VCaP (cell line): ENCODE measurements around the gene MKNK1.
A peak's percentile ranks its signal among the peaks of the same experiment; 100 is the strongest.

Experiments
- H3K27ac ChIP-seq: fragments of 450-650 bp; 2 replicates; pipeline ENCODE4 v1.5.1; 2017
- TF ChIP-seq, protein P1 (sequence below): fragments of 450-650 bp; conservative IDR thresholded peaks from 2 replicates; pipeline ENCODE4 v1.5.1; 2017; ENCODE audit warnings: mild to moderate bottlenecking, moderate library complexity

Gene MKNK1

DNA sequence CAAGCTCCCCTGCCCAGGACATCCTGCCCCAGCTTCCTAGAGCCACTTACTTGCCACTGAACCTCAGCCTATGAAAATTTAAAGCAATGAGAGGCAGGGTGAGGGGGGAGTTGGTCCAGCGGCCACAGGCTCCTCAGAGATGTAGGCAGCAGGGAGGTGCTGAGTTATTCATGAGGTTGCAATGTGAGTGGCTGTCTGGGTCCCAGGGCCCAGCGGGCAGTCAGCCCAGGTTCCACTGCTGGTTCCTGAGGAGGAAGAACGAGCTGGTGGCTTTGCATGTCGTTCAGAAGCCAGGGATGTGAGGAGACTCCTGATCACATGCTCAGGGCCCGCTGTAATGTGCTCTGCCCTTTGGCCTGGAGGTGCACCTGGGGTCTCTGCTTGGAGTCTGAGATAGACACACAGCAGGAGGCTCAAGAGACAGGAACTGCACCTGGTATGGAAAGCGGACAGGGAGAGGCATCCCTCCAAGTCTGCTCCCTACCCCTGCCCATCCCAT is 52.4 kb downstream of the MKNK1 start, which contains the start of gene KNCN:
Gene KNCN, minus strand, starts transcription at position 51 of the 499 bp plus-strand sequence. CDS start 432 bp downstream, outside the sequence.
- H3K27ac ChIP-seq, result no peak within 1 kb of the TSS
- TF ChIP-seq, protein P1, sequence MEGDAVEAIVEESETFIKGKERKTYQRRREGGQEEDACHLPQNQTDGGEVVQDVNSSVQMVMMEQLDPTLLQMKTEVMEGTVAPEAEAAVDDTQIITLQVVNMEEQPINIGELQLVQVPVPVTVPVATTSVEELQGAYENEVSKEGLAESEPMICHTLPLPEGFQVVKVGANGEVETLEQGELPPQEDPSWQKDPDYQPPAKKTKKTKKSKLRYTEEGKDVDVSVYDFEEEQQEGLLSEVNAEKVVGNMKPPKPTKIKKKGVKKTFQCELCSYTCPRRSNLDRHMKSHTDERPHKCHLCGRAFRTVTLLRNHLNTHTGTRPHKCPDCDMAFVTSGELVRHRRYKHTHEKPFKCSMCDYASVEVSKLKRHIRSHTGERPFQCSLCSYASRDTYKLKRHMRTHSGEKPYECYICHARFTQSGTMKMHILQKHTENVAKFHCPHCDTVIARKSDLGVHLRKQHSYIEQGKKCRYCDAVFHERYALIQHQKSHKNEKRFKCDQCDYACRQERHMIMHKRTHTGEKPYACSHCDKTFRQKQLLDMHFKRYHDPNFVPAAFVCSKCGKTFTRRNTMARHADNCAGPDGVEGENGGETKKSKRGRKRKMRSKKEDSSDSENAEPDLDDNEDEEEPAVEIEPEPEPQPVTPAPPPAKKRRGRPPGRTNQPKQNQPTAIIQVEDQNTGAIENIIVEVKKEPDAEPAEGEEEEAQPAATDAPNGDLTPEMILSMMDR, result no peak

DNA sequence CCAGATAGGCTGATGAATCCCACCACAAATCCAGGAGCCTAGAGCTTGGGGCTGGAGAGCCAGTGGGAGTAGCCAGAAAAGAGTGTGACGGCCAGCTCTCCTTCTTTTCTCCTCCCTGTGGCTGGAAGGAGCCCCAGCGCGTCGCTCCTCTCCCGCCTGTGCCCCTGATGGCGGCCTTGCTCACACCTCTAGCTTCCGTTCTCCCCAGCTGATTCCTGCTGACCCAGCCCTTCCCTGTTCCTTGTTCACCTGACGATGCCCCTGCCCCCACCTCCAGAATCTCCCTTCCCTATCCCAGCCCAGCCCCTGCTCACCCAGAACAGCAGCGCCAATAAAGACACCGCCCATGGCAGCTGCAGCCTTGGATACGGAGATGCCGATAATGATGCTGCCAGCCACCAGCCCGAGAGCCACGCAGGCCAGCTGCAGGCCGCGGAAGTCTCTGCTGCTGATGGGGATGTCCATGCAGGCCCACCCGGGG is 53.3 kb downstream of the MKNK1 start:
- TF ChIP-seq, protein P1, result no peak
- H3K27ac ChIP-seq, result no peak overlapping the region

DNA sequence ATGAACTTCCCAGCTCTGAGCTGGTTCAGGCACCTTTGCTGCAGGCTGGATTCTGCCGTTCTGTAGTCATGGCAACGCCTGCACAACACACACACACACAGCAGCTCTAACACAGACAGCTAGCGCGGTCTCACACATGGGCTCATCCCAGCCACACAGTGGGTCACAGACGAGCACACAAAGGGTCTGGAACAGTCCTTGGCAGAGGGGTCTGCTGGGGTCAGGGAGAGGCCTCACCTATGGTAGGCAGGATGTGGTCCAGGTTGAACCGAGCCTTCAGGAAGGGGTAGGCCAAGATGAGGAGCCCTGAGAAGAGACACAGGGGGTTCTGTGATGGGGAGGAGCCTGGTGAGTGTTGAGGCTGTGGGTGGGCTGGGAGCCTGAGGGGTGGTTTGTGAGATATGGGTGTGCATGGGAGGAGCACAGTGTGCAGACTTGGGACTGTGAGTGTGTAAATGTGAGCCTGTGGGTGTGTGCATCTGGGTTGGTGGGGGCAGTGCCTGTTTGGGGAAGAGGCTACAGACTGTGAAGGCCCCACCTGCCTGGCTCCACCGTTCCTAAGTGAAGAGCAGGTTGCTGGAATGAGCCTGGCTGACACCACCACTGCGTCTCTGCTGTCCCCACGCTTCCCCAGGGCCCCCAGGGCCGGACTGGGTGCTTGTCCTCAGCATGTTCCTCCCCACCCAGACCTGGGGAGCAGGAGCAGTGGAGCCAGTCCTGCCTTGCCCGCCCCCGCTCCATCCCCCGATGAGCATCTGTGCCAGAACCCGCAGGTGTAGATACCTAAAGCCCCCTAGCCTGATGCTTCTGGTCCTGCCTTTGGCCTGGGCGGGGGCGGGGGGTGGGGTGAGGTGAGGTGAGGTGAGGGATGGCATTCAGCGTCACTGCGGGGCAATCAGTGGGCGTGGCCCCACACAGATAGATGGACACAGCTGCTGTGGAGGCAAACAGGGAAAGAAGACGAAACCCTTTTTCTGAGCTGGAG is 54.1 kb downstream of the MKNK1 start:
- no peak overlapping the region for H3K27ac ChIP-seq
- TF ChIP-seq, protein P1, result no peak

DNA sequence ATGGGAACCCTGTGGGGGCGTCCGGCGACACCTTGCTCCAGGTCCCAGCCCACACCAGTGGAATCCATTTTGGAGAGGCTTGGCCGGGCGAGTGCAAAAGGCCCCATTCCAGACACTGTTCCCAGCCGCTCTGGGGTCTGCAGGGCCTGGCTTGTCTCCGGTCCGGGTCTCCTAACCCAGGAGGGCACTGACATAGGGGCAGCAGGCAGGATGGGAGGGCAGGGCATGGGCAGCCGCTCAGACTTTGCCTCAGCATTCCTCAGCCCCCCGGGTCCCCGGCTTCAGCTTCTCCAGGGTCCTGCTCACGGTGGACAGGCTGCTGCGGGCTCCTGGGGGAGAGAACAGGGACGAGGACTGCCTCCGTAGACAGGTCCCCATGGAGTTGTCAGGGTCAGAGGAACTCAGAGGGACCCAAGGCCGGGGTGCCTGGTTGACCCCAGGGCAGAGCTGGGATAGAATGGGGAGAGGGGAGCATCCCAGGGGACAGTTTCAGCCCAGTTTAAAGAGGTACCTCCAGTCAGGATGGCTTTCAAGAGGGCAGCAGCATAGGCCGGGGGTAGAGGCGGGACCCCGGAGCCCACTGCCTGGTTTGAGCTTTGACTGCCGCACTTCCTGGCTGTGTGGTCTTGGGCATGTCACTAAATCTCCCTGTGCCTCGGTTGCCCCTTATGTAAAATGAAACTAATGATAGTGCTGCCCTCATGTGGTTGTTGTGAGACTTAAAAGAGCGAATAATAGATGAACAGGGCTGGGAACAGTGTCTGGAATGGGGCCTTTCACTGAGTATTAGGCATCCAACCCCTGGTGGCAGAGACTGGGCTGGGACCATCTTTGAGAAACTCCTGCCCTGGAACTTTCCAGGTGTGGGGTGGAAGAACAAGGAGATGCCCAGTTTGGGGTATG is 56.3 kb downstream of the MKNK1 start:
- H3K27ac ChIP-seq, result no peak overlapping the region
- TF ChIP-seq, protein P1, result peak; percentile 72

DNA sequence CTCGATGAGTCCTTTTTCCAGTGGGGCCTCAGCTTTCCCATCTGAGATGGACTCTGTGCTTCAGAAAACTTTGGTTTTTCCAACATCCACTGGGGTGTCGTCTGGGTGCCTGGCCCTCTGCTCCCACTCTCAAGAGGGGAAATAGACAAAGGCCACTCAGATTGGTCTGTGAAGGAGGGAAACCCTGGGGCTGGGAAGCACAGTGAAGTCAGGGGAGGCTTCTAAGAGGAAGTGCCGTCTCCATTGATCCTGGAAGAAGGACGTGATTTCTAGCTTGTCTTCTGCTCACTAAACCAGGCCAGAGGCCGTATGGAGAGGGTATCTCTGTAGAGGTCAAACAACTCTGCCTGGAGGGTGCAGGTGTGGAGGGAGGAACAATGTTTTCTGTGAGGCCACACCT is 57.9 kb downstream of the MKNK1 start:
- H3K27ac ChIP-seq, result no peak overlapping the region
- TF ChIP-seq, protein P1, result no peak

DNA sequence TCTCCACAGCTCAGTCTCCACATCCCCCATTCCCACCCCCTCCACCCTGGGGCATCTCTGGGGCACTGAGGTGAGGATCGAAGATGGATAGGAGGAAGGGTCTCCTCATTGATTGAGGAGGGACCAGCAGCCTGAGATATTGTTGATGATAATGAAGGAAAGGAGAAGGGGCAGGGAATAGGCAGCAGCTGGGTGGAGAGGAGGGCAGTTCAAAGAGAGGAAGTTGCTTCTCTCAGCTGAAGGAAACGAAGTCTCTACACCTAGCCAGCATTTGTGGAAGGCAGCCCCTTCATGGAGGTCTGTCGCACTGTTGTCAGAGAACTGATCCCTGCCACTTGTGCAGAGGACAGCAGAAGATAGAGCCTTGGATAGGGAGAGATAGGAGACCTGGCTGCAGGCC is 58.3 kb downstream of the MKNK1 start:
- TF ChIP-seq, protein P1, result no peak
- H3K27ac ChIP-seq, result no peak overlapping the region
